ENCODE results near the gene CDK14. TPM values are rescaled to one million over a fixed set of nuclear protein-coding genes. Genes with fewer than 3 reads are reported as not detected.

Gene CDK14
- total RNA-seq, 1 experiment from 2014 or later, result 57.9 TPM

DNA sequence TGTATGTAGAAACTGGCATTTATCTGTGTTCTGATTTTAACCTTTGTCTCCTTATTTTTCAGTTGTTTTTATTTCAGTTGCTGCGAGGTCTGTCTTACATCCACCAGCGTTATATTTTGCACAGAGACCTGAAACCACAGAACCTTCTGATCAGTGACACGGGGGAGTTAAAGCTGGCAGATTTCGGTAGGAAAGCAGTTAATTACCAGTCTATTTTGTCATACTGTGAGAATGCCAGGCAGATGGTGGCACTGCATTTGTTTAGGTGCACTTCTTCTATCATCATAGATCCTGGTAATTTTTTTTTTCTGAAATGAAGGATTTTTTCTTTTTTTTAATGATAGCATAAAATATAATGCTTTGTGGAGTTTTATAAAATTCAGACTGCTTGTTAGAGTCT is 321.4 kb downstream of the CDK14 start:
- no peak for DNase-seq (ENCODE audit: low spot score)
- peak overlapping the region; percentile 63; the same call in 1 of the 2 replicates for H3K27ac Mint-ChIP-seq
- TF ChIP-seq, protein P1, sequence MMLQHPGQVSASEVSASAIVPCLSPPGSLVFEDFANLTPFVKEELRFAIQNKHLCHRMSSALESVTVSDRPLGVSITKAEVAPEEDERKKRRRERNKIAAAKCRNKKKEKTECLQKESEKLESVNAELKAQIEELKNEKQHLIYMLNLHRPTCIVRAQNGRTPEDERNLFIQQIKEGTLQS (CRISPR knock-in tag; conservative IDR thresholded peaks at IDR 0.05), result no peak
- TF ChIP-seq NR1H2 (CRISPR knock-in tag; IDR thresholded peaks at IDR 0.05), result no peak
- TF ChIP-seq MYBL2 (CRISPR knock-in tag; IDR thresholded peaks at IDR 0.05), result no peak
- no peak for TF ChIP-seq RELA (CRISPR knock-in tag; IDR thresholded peaks at IDR 0.05; ENCODE audit: borderline replicate concordance)
- TF ChIP-seq, protein P2, sequence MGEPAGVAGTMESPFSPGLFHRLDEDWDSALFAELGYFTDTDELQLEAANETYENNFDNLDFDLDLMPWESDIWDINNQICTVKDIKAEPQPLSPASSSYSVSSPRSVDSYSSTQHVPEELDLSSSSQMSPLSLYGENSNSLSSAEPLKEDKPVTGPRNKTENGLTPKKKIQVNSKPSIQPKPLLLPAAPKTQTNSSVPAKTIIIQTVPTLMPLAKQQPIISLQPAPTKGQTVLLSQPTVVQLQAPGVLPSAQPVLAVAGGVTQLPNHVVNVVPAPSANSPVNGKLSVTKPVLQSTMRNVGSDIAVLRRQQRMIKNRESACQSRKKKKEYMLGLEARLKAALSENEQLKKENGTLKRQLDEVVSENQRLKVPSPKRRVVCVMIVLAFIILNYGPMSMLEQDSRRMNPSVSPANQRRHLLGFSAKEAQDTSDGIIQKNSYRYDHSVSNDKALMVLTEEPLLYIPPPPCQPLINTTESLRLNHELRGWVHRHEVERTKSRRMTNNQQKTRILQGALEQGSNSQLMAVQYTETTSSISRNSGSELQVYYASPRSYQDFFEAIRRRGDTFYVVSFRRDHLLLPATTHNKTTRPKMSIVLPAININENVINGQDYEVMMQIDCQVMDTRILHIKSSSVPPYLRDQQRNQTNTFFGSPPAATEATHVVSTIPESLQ (CRISPR knock-in tag; IDR thresholded peaks at IDR 0.05), result no peak
- no peak for TF ChIP-seq PREB (CRISPR knock-in tag; IDR thresholded peaks at IDR 0.05; ENCODE audit: borderline replicate concordance)
- TF ChIP-seq TCF7 (CRISPR knock-in tag; IDR thresholded peaks at IDR 0.05; ENCODE audit: low read depth), result no peak
- TF ChIP-seq, protein P3, sequence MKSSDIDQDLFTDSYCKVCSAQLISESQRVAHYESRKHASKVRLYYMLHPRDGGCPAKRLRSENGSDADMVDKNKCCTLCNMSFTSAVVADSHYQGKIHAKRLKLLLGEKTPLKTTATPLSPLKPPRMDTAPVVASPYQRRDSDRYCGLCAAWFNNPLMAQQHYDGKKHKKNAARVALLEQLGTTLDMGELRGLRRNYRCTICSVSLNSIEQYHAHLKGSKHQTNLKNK (CRISPR knock-in tag; IDR thresholded peaks at IDR 0.05), result no peak
- no peak for TF ChIP-seq CBFB (CRISPR knock-in tag; IDR thresholded peaks at IDR 0.05; ENCODE audit: low read depth)
- no peak for TF ChIP-seq EMX1 (CRISPR knock-in tag; IDR thresholded peaks at IDR 0.05)
- TF ChIP-seq FOXP4 (CRISPR knock-in tag; IDR thresholded peaks at IDR 0.05), result no peak
- TF ChIP-seq ZNF219 (CRISPR knock-in tag; IDR thresholded peaks at IDR 0.05; ENCODE audit: borderline replicate concordance), result no peak
- TF ChIP-seq ZNF138 (CRISPR knock-in tag; conservative IDR thresholded peaks at IDR 0.05), result no peak

GRCh38 chr7:90918303-90918702 is 322.2 kb downstream of the CDK14 start:
- Mint-ChIP-seq H3K36me3 (0 out of 2 replicates have a peak, but pooled peaks cover under 1% of the 10 kb centered on the region), H3K9me3 (0 out of 2 replicates have a peak, but pooled peaks cover under 1% of the 10 kb centered on the region), H3K4me3 (no peak overlapping the region), H3K27me3 (ENCODE audit: low read depth) (no peaks in the 10 kb centered on the region), H3K27ac (peak overlapping the region; percentile 20; the same call in 1 of the 2 replicates), H3K4me1 (peaks cover 23% of the 10 kb centered on the region)
- DNase-seq (ENCODE audit: low spot score) (no peak), ATAC-seq (no peak)
- ChIA-PET CTCF (no interaction called here), POLR2A (no interaction called here)
- TF ChIP-seq RORB (CRISPR knock-in tag; IDR thresholded peaks at IDR 0.05) (no peak), JAZF1 (CRISPR knock-in tag; IDR thresholded peaks at IDR 0.05) (no peak), FOXP1 (CRISPR knock-in tag; IDR thresholded peaks at IDR 0.05; ENCODE audit: borderline replicate concordance) (no peak)

More for the DNA sequence above, 321.4 kb downstream of the CDK14 start:
- Mint-ChIP-seq H3K27me3 (ENCODE audit: low read depth) (no peaks in the 10 kb centered on the region), H3K4me1 (peaks cover 23% of the 10 kb centered on the region), H3K9me3 (no peaks in the 10 kb centered on the region), H3K36me3 (no peaks in the 10 kb centered on the region), H3K4me3 (no peak overlapping the region)
- CTCF ChIA-PET, result no interaction called here
- POLR2A ChIA-PET, result no interaction called here
- ATAC-seq, result no peak

DNA sequence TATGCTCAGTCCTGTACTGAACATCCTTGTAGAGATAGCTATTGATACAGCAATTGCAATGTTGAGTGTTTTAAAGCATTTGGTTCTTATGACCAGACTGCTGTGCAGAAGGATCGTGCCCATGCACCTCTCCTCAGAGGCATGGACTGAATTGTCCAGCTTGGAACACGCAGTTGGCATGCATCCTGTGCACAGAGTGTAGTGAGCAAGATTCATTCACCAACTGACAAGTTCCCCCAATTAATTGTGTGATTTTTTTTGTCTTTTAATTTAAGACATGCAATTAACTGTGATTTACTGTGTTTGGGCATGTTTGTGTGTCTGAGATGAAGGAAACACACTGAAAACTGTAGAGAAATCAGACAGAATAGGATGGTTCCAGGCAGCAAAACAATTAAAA is 323.7 kb downstream of the CDK14 start:
- ATAC-seq, result no peak

More for the DNA sequence above, 323.7 kb downstream of the CDK14 start:
- POLR2A ChIA-PET, result no interaction called here
- no peak overlapping the region for H3K4me3 Mint-ChIP-seq
- CTCF ChIA-PET, result no interaction called here
- DNase-seq (ENCODE audit: low spot score), result no peak
- TF ChIP-seq ATF1 (CRISPR knock-in tag; IDR thresholded peaks at IDR 0.05), result no peak
- no peak for TF ChIP-seq ZBTB21 (CRISPR knock-in tag; IDR thresholded peaks at IDR 0.05; ENCODE audit: borderline replicate concordance)
- H3K36me3 Mint-ChIP-seq, result 0 out of 2 replicates have a peak, but pooled peaks cover 2% of the 10 kb centered on the region
- peaks cover 23% of the 10 kb centered on the region for H3K4me1 Mint-ChIP-seq
- H3K27me3 Mint-ChIP-seq (ENCODE audit: low read depth), result no peaks in the 10 kb centered on the region
- H3K27ac Mint-ChIP-seq, result peak overlapping the region; percentile 52; the same call in 1 of the 2 replicates
- H3K9me3 Mint-ChIP-seq, result 0 out of 2 replicates have a peak, but pooled peaks cover 3% of the 10 kb centered on the region
